Gastroesophageal sphincter (tissue), 4 donors: ENCODE measurements around the gene BDH1. TPM values are rescaled to one million over a fixed set of nuclear protein-coding genes. Genes with fewer than 3 reads are reported as not detected.

ENCODE experiments used
- ATAC-seq: fragments of 150-250 bp; one replicate; pipeline ENCODE4 v1.9.1; 2016; ENCODE audit warnings: mild to moderate bottlenecking, moderate library complexity
- H3K27ac ChIP-seq, 4 donors: fragments of 200-600 bp; sonication (generic) in 3 of 4; 1 replicate in 3 of 4; 2 replicates in 1 of 4; pipeline ENCODE4 v1.5.1; 2016 to 2019
- H3K27me3 ChIP-seq: fragments of 200-600 bp; sonication (generic); one replicate; pipeline ENCODE4 v1.5.1; 2019
- H3K36me3 ChIP-seq, 2 donors: fragments of 200-600 bp; sonication (generic); one replicate each; pipeline ENCODE4 v1.5.1; 2019; ENCODE audit warnings: control low read depth in 1 of 2
- H3K4me1 ChIP-seq, 3 donors: fragments of 200-600 bp; sonication (generic); 1 replicate in 2 of 3; 2 replicates in 1 of 3; pipeline ENCODE4 v1.5.1; 2016 to 2019; ENCODE audit warnings: control low read depth in 2 of 3
- H3K4me3 ChIP-seq, 2 donors: fragments of 200-600 bp; sonication (generic); one replicate each; pipeline ENCODE4 v1.5.1; 2019; ENCODE audit warnings: mild to moderate bottlenecking in 1 of 2, moderate library complexity in 1 of 2
- H3K9me3 ChIP-seq, 3 donors: fragments of 200-600 bp; sonication (generic); one replicate each; pipeline ENCODE4 v1.5.1; 2017 to 2019; ENCODE audit warnings: control low read depth in 2 of 3
- EP300 ChIP-seq: sonication (generic); formaldehyde crosslinking; IDR thresholded peaks from one replicate; pipeline ENCODE4 v1.6.1; 2017; ENCODE audit warnings: antibody characterized with exemption, mild to moderate bottlenecking
- POLR2A ChIP-seq, 2 donors: fragments of 450-650 bp; IDR thresholded peaks; one replicate each; pipeline ENCODE4 v1.6.1; 2017; ENCODE audit warnings: antibody characterized with exemption in 2 of 2, mild to moderate bottlenecking in 2 of 2, moderate library complexity in 1 of 2
- POLR2AphosphoS5 ChIP-seq: sonication (generic); formaldehyde crosslinking; IDR thresholded peaks from one replicate; pipeline ENCODE4 v1.6.1; 2017; ENCODE audit warnings: antibody characterized with exemption
- WGBS, 2 donors: methylation state at CpG; one replicate each; pipeline ENCODE4 v1.1.5; 2018; ENCODE audit warnings: low coverage in 1 of 2; 5-methylcytosine and 5-hydroxymethylcytosine counted together
- total RNA-seq, 4 donors: library from RNA; depleted of rRNA; stranded (reverse); fragments of >200 nt; gene quantifications; one replicate each; pipeline ENCODE4 v1.1.0, GENCODE V29; 2016
- TF ChIP-seq, protein P1 (sequence below), 4 experiments: fragments of 200-600 bp in 2 of 4; fragments of 450-650 bp in 2 of 4; sonication (generic) in 1 of 4; IDR thresholded peaks; one replicate each; pipeline ENCODE4 v1.5.1; 2017 to 2019; ENCODE audit warnings: antibody characterized with exemption in 4 of 4, mild to moderate bottlenecking in 2 of 4, moderate library complexity in 2 of 4

Gene BDH1
- total RNA-seq, 4 donors from 2014 or later: 8.6 to 16.2 (median 12.3) TPM

GRCh38 chr3:197504229-197504628 lies 51.5 kb downstream of the BDH1 start:
- Histone ChIP-seq H3K4me3 (no peak overlapping the region), H3K36me3 (no peaks in the 10 kb centered on the region), H3K27me3 (no peaks in the 10 kb centered on the region), H3K4me1 (peaks cover 0 to 2% (median 0%) of the 10 kb centered on the region in 3 donors), H3K27ac (no peak overlapping the region), H3K9me3 (no peaks in the 10 kb centered on the region)
- TF ChIP-seq POLR2A (IDR thresholded peaks at IDR 0.05): no peak
- TF ChIP-seq, protein P1, sequence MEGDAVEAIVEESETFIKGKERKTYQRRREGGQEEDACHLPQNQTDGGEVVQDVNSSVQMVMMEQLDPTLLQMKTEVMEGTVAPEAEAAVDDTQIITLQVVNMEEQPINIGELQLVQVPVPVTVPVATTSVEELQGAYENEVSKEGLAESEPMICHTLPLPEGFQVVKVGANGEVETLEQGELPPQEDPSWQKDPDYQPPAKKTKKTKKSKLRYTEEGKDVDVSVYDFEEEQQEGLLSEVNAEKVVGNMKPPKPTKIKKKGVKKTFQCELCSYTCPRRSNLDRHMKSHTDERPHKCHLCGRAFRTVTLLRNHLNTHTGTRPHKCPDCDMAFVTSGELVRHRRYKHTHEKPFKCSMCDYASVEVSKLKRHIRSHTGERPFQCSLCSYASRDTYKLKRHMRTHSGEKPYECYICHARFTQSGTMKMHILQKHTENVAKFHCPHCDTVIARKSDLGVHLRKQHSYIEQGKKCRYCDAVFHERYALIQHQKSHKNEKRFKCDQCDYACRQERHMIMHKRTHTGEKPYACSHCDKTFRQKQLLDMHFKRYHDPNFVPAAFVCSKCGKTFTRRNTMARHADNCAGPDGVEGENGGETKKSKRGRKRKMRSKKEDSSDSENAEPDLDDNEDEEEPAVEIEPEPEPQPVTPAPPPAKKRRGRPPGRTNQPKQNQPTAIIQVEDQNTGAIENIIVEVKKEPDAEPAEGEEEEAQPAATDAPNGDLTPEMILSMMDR (IDR thresholded peaks at IDR 0.05): no peak
- no peak for TF ChIP-seq EP300
- no peak for TF ChIP-seq POLR2AphosphoS5
- 54 to 87% methylated on average over 3 to 6 of the region's 7 CpGs for WGBS, 2 donors
- ATAC-seq: no peak

DNA sequence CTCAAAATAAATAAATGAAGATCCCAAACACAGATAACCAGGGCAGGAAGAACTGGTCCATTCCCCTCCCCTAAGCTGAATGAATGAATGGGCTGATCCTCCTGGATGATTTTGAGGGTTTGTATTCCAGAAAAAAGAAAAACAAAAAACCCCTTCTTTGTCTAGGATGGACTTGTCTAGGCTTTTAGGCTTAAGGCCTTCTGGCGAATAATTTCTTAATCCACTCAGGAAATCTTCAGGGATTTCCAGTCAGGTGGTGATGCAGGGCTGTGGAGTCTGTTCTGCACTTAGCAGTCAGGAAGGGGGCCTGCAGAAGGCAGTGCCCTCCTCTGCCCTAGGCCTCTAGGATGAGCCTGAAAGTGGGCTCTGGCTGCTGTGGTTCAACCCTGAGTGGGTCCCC lies 52.1 kb downstream of the BDH1 start:
- WGBS, 2 donors: 86 to 100% methylated on average over 1 of the region's 1 CpG
- ATAC-seq: no peak

DNA sequence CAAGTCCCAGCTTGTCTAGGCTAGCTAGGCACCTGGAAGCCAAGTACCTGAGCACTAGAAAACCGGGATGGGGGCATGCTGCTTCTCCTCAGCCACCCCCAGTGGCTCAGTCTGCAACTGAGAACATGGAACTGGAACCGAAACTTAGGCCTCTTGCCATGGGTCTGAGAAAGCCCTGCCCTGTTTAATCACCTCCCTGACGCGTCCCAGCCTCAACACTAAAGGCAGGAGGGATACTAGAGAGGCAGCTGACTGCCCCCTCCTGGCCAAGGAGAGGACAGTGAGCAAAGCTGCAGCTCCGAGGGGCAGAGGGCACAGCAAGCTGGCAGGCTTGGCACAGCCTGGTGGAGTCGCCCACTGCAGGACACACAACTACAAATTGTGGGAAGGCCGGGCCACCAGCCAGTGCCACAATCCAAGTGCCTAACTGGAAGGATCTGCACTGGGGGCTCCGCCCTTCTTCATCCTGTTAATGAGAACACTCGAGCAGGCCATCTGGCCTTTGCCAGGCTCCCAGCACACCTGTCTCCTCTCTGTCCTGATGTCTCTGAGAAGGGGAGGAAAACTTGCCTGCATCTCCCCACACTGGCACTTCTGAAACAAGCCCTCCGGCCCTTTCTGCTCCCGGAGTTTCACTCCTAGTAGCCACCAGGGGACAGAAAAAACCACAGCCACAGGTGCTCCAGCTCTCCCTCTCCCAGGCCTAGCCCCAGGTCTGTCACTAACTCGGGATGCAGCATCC lies 53.7 kb downstream of the BDH1 start:
- no peak for ATAC-seq
- no peak for TF ChIP-seq POLR2A (IDR thresholded peaks at IDR 0.05)
- TF ChIP-seq, protein P1 (IDR thresholded peaks at IDR 0.05): peak in 3 of 4 experiments; percentile 18 to 51 (median 30)
- no peak for TF ChIP-seq EP300
- TF ChIP-seq POLR2AphosphoS5: no peak
- Histone ChIP-seq H3K27ac (no peak overlapping the region), H3K27me3 (no peaks in the 10 kb centered on the region), H3K4me1 (no peaks in the 10 kb centered on the region), H3K9me3 (no peaks in the 10 kb centered on the region), H3K4me3 (no peak overlapping the region), H3K36me3 (no peaks in the 10 kb centered on the region)
- 48 to 71% methylated on average over 2 to 9 of the region's 12 CpGs for WGBS, 2 donors

More for the DNA sequence above, 52.1 kb downstream of the BDH1 start:
- Histone ChIP-seq H3K4me3 (no peak overlapping the region), H3K9me3 (no peaks in the 10 kb centered on the region), H3K27ac (no peak overlapping the region), H3K27me3 (no peaks in the 10 kb centered on the region), H3K36me3 (no peaks in the 10 kb centered on the region), H3K4me1 (no peaks in the 10 kb centered on the region)
- TF ChIP-seq, protein P1 (IDR thresholded peaks at IDR 0.05): no peak
- TF ChIP-seq EP300 (no peak), POLR2AphosphoS5 (no peak), POLR2A (IDR thresholded peaks at IDR 0.05) (no peak)

DNA sequence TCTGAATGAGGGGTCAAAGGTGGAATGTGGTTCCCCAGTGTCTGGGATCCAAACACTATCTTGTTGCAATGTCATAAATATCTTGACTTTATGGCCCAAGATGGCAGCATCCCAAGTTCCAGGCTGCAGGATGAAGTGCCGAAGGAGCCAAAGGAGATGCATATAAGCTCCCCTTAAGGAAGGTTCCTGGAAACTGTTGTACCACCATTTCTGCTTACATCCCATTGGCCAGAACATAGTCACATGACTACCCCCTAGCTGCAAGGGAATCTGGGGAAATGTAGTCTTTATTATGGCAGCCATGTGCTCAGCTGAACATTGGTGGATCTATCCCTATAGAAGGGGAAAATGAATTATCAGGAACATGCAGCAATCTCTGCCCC lies 54.3 kb downstream of the BDH1 start:
- no peak for ATAC-seq

More for the DNA sequence above, 54.3 kb downstream of the BDH1 start:
- TF ChIP-seq EP300 (no peak), POLR2A (IDR thresholded peaks at IDR 0.05) (no peak), POLR2AphosphoS5 (no peak)
- TF ChIP-seq, protein P1 (IDR thresholded peaks at IDR 0.05): no peak
- H3K27me3 ChIP-seq: no peaks in the 10 kb centered on the region
- no peaks in the 10 kb centered on the region for H3K36me3 ChIP-seq
- no peaks in the 10 kb centered on the region for H3K4me1 ChIP-seq
- no peak overlapping the region for H3K4me3 ChIP-seq
- H3K27ac ChIP-seq: no peak overlapping the region
- 100% methylated on average over 1 of the region's 1 CpG for WGBS, 2 donors
- no peaks in the 10 kb centered on the region for H3K9me3 ChIP-seq
